ENCODE results near the gene HYLS1.

GRCh38 chr11:125901872-125902271 is 14.4 kb downstream of the HYLS1 start:
- TF ChIP-seq CTCF (conservative IDR thresholded peaks at IDR 0.05; ENCODE audit: low read depth in 2 of 2) (no peak), REST (IDR thresholded peaks at IDR 0.05; ENCODE audit: unreplicated experiment) (no peak), NANOG (IDR thresholded peaks at IDR 0.05; ENCODE audit: borderline replicate concordance) (no peak), POLR2AphosphoS5 (IDR thresholded peaks at IDR 0.05; ENCODE audit: low read depth) (no peak), STAT1 (IDR thresholded peaks at IDR 0.05; ENCODE audit: unreplicated experiment) (no peak), JUNB (IDR thresholded peaks at IDR 0.05; ENCODE audit: unreplicated experiment) (no peak), EZH2 (IDR thresholded peaks at IDR 0.05; ENCODE audit: low read depth, unreplicated experiment) (no peak), EZH2phosphoT487 (IDR thresholded peaks at IDR 0.05; ENCODE audit: unreplicated experiment) (no peak), CREB1 (CRISPR knock-in tag; IDR thresholded peaks at IDR 0.05; ENCODE audit: low read depth) (no peak), ETS1 (IDR thresholded peaks at IDR 0.05) (no peak), ZNF331 (CRISPR knock-in tag; IDR thresholded peaks at IDR 0.05; ENCODE audit: low read depth) (no peak), ZNF114 (CRISPR knock-in tag; IDR thresholded peaks at IDR 0.05) (no peak)

All from GM23338 (cell line).